Brain microvascular endothelial cell (primary cell): ENCODE results near the gene MUC5B.

Experiments
- DNase-seq: peaks from one replicate; pipeline ENCODE4 v3.0.0-alpha.2; 2020
- H3K27ac ChIP-seq: fragments of 250-450 bp; sonication (Bioruptor Pico); 2 replicates; pipeline ENCODE4 v1.5.1; 2020; ENCODE audit warnings: mild to moderate bottlenecking, moderate library complexity
- H3K27me3 ChIP-seq: fragments of 250-450 bp; sonication (Bioruptor Pico); replicated peaks from 2 replicates; pipeline ENCODE4 v1.5.1; 2020; ENCODE audit warnings: mild to moderate bottlenecking
- H3K36me3 ChIP-seq: fragments of 250-450 bp; sonication (Bioruptor Pico); replicated peaks from 2 replicates; pipeline ENCODE4 v1.5.1; 2020; ENCODE audit warnings: mild to moderate bottlenecking
- H3K4me3 ChIP-seq: 2 replicates; pipeline ENCODE4 v1.5.1; 2011; ENCODE audit warnings: low read depth, mild to moderate bottlenecking, control low read depth, low read length, moderate library complexity
- in situ Hi-C: cut with HindIII; loops from 2 replicates; pipeline ENCODE4 v1.10.0; 2017; ENCODE audit warnings: low sequenced_read_pairs, low pct_ligation_motif_present
- TF ChIP-seq, protein P1 (sequence below): IDR thresholded peaks from 2 replicates; pipeline ENCODE4 v1.5.1; 2011; ENCODE audit warnings: low read depth, mild to moderate bottlenecking, moderate library complexity, low read length, control low read depth, inconsistent platforms; ENCODE audit errors: missing control alignments

The MUC5B gene

DNA sequence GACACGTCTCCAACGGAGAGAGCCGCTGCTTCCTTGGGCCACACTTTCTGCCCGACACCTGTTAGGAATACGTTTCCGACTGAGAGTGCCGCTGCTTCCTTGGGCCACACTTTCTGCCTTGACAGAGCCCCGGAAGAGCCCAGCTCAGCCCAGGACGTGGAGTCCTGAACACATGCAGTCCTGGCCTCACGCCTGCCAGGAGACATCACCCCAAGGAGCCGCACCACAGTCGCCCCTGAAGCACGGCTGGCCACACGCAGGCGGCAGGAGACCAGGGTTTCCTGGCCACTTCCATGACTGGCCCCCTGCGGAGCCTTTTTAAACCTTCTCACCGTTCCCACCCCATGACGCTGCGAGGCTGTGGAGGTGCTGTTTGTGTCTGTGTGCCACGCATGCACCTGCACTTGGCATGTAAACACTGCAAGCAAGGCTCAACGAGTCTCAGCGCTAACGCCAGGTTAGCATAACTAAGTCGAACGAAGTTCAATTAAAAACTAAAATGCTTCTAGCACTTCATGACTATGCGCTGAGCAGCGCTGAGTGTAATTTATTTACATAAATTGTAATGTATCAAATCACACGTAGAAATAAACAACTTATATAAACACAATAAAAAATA is 77.8 kb downstream of the MUC5B start:
- H3K4me3 ChIP-seq, result no peak overlapping the region
- in situ Hi-C loops, result no loop called here
- no peaks in the 10 kb centered on the region for H3K27me3 ChIP-seq
- peaks cover 6% of the 10 kb centered on the region for H3K36me3 ChIP-seq
- TF ChIP-seq, protein P1, sequence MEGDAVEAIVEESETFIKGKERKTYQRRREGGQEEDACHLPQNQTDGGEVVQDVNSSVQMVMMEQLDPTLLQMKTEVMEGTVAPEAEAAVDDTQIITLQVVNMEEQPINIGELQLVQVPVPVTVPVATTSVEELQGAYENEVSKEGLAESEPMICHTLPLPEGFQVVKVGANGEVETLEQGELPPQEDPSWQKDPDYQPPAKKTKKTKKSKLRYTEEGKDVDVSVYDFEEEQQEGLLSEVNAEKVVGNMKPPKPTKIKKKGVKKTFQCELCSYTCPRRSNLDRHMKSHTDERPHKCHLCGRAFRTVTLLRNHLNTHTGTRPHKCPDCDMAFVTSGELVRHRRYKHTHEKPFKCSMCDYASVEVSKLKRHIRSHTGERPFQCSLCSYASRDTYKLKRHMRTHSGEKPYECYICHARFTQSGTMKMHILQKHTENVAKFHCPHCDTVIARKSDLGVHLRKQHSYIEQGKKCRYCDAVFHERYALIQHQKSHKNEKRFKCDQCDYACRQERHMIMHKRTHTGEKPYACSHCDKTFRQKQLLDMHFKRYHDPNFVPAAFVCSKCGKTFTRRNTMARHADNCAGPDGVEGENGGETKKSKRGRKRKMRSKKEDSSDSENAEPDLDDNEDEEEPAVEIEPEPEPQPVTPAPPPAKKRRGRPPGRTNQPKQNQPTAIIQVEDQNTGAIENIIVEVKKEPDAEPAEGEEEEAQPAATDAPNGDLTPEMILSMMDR, result no peak
- no peak for DNase-seq
- H3K27ac ChIP-seq, result no peak overlapping the region

DNA sequence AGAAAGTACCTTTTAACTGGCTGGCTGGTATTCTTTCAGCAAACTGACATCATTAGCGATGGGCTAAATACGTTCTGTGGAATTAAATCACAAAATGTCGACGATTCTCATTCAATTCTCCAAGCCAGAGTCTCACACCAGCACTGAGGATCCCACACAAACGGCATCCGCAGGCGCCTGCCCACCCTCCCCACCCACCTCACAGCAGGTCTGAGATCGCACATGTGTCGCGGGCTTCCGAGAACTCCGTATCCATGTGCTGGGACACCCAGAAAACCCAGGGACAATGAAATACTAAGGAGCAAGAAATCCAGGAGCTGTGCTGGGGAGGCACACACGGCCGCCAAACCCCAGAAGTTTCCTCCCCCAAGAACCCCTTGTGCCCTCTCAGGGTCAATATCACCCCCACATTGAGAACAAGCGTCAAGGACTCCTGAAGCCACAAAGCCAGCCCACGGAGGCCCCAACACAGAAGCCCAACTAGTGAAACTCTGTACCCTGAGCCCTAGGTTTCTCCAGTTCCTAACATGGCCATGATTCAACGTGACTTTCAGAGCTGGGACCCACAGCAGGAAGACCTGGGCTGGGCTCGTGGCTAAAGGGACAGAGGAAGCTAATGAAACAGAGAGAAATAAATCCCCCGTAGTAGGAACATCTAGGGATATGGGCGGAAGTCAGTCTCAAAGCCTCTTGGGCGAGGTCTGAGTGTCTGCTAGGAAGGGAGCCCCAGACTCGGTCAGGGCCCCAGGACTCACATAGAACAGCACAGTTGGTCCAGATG is 78.5 kb downstream of the MUC5B start:
- H3K4me3 ChIP-seq, result no peak overlapping the region
- DNase-seq, result no peak
- in situ Hi-C loops, result no loop called here
- no peak overlapping the region for H3K27ac ChIP-seq
- no peaks in the 10 kb centered on the region for H3K27me3 ChIP-seq
- TF ChIP-seq, protein P1, result no peak
- H3K36me3 ChIP-seq, result peaks cover 6% of the 10 kb centered on the region

DNA sequence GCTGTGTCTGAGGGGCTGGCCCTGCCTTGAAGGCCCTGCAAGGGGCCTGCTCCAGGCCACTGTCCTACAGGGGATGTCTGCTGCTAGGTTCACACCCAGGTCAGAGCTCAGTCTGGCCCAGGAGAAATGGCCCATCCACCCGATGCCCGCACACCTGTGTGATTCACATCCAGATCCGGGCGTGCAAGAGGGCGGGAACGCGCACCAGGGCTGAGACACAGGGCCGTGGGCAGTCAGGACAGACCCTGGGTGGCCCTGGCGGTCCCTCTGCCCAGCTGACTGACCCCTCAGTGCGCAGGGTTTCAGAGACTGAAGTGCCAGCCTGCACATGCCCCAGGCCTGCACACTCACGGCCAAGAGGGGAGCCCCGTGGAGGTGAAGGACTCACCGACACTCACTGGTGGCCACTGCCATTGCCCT is 79.2 kb downstream of the MUC5B start:
- TF ChIP-seq, protein P1, result no peak
- Histone ChIP-seq H3K27ac (no peak overlapping the region), H3K27me3 (no peaks in the 10 kb centered on the region), H3K36me3 (peaks cover 6% of the 10 kb centered on the region), H3K4me3 (no peak overlapping the region)
- in situ Hi-C loops, result no loop called here
- no peak for DNase-seq

DNA sequence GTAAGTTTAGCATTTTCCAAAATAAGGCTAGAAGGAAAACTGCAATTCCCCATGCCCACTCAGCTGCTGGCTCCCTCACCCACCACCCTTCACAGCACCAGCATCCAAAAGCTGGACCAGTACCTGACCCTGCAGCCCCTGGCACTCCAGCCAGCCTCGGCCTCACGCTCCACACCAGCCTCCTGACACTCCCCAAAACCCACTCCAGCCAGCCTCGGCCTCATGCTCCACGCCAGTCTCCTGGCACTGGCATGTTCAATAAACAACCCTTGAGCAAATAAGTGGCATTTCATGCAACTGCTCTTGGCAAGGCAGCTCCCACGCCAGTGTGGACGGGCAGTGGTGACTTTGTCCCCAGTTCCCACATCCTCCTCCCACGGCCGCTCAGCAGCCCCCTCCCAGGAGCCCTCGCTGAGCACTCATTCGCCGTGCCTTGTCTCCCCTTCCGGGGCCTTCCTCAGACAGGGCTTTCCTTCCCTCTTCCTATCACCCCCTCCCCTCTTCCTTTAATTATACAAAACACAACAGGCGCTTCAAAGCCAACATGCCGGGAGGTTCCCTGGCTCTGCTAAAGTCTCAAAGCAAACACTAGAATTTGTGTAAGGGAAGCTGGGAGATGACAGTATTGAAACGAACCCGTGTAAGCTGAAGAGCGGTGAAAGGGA is 79.7 kb downstream of the MUC5B start:
- TF ChIP-seq, protein P1, result no peak
- H3K36me3 ChIP-seq, result peaks cover 4% of the 10 kb centered on the region
- in situ Hi-C loops, result no loop called here
- no peak for DNase-seq
- no peaks in the 10 kb centered on the region for H3K27me3 ChIP-seq
- no peak overlapping the region for H3K4me3 ChIP-seq
- H3K27ac ChIP-seq, result no peak overlapping the region

DNA sequence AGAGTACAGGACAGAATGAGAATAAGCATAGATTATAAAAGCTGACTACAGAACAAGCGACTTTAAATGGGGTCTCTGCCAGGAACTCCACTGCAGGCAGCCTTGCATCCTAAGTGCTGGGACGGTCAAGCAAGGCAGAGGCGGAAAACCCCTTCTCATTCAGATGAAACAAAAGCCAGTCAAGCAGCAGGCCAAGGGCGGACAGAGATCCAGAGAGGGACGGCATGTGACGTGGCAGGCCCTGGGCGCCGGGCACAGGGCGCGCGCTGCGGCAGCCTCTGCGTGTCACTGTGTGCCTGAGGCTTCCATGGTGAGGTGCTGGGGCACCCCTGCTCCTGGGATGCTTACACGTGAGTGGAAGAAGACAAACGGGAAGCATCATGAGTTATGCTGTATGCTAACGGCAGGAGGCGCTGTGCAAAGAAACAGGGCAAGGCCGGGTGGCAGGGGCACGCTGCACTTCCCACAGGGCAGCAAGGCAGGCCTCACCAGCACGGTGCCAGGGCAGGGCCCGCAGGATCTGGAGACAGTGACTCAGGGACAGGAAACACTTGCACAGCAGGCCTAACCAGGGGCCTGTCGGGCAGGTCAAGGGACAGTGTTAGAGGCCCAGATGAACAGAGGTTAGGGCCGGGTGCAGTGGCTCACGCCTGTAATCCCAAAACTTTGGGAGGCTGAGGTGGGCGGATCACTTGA is 80.4 kb downstream of the MUC5B start:
- Histone ChIP-seq H3K27me3 (no peaks in the 10 kb centered on the region), H3K27ac (no peak overlapping the region), H3K36me3 (no peaks in the 10 kb centered on the region), H3K4me3 (no peak overlapping the region)
- DNase-seq, result no peak
- in situ Hi-C loops, result no loop called here
- TF ChIP-seq, protein P1, result peak; percentile 62
